WTC11 (cell line): ENCODE results near the gene TMEM11. TPM values are rescaled to one million over a fixed set of nuclear protein-coding genes. Genes with fewer than 3 reads are reported as not detected.

ENCODE experiments used
- ATAC-seq: fragments of 200-7000 bp; cut with Tn5 transposase; 2 replicates; pipeline ENCODE4 v1.10.0; 2021; ENCODE audit warnings: mild to moderate bottlenecking, moderate library complexity
- CTCF ChIA-PET: fragments of 300-600 bp; sonication (Branson Sonifier 250); formaldehyde crosslinking; loops from one replicate; lab custom pipeline; 2021; ENCODE audit warnings: antibody characterized with exemption; lab: Charles Lee
- POLR2A ChIA-PET: fragments of 350-600 bp; sonication (Branson Sonifier 250); formaldehyde crosslinking; loops from one replicate; lab custom pipeline; 2021; ENCODE audit warnings: antibody characterized with exemption; lab: Charles Lee
- DNase-seq: peaks from one replicate; pipeline ENCODE4 v3.0.0; 2021; ENCODE audit warnings: low spot score
- H3K27ac Mint-ChIP-seq: 2 replicates; pipeline ENCODE4 v1.8.0; 2021; ENCODE audit warnings: mixed read lengths
- H3K27me3 Mint-ChIP-seq: 2 replicates; pipeline ENCODE4 v1.8.0; 2021; ENCODE audit warnings: low read depth, mild to moderate bottlenecking, moderate library complexity, mixed read lengths
- H3K36me3 Mint-ChIP-seq: 2 replicates; pipeline ENCODE4 v1.8.0; 2021; ENCODE audit warnings: mixed read lengths
- H3K4me1 Mint-ChIP-seq: 2 replicates; pipeline ENCODE4 v1.8.0; 2022; ENCODE audit warnings: mixed read lengths
- H3K4me3 Mint-ChIP-seq: 2 replicates; pipeline ENCODE4 v1.8.0; 2021; ENCODE audit warnings: mild to moderate bottlenecking, moderate library complexity, mixed read lengths
- H3K9me3 Mint-ChIP-seq: 2 replicates; pipeline ENCODE4 v1.8.0; 2021; ENCODE audit warnings: mixed read lengths
- CBFB ChIP-seq: sonication (generic); formaldehyde crosslinking; IDR thresholded peaks from 2 replicates; pipeline ENCODE4 v1.8.1; 2022; ENCODE audit warnings: mild to moderate bottlenecking, low read depth, missing genetic modification reagents
- CREB1 ChIP-seq: sonication (generic); formaldehyde crosslinking; IDR thresholded peaks from 2 replicates; pipeline ENCODE4 v1.8.0; 2023; ENCODE audit warnings: mild to moderate bottlenecking, missing genetic modification reagents
- ELF4 ChIP-seq: sonication (generic); formaldehyde crosslinking; IDR thresholded peaks from 2 replicates; pipeline ENCODE4 v1.8.1; 2022; ENCODE audit warnings: low read depth, mild to moderate bottlenecking, moderate library complexity, missing genetic modification reagents
- ESRRA ChIP-seq: sonication (generic); formaldehyde crosslinking; IDR thresholded peaks from 2 replicates; pipeline ENCODE4 v1.8.1; 2022; ENCODE audit warnings: mild to moderate bottlenecking, missing genetic modification reagents, borderline replicate concordance
- FOXK1 ChIP-seq: sonication (generic); formaldehyde crosslinking; IDR thresholded peaks from 2 replicates; pipeline ENCODE4 v1.8.0; 2022; ENCODE audit warnings: mild to moderate bottlenecking, moderate library complexity, missing genetic modification reagents
- GABPB1 ChIP-seq: sonication (generic); formaldehyde crosslinking; IDR thresholded peaks from 2 replicates; pipeline ENCODE4 v1.8.1; 2023; ENCODE audit warnings: mild to moderate bottlenecking, missing genetic modification reagents
- GRHL2 ChIP-seq: fragments of 250-450 bp; sonication (Bioruptor Pico); IDR thresholded peaks from 2 replicates; pipeline ENCODE4 v1.8.0; 2022; ENCODE audit warnings: mild to moderate bottlenecking, moderate library complexity; ENCODE audit not compliant: insufficient replicate concordance, severe bottlenecking
- GTF2I ChIP-seq: fragments of 250-450 bp; sonication (Bioruptor Pico); conservative IDR thresholded peaks from 2 replicates; pipeline ENCODE4 v1.4.0; 2021; ENCODE audit warnings: mild to moderate bottlenecking
- JUN ChIP-seq: sonication (generic); formaldehyde crosslinking; IDR thresholded peaks from 2 replicates; pipeline ENCODE4 v1.8.0; 2023; ENCODE audit warnings: mild to moderate bottlenecking, missing genetic modification reagents
- KAT7 ChIP-seq: sonication (generic); formaldehyde crosslinking; IDR thresholded peaks from 2 replicates; pipeline ENCODE4 v1.8.1; 2023; ENCODE audit warnings: missing genetic modification reagents, mild to moderate bottlenecking, borderline replicate concordance
- MYBL2 ChIP-seq: sonication (generic); formaldehyde crosslinking; IDR thresholded peaks from 2 replicates; pipeline ENCODE4 v1.8.1; 2023; ENCODE audit warnings: mild to moderate bottlenecking, moderate library complexity, missing genetic modification reagents
- NFATC4 ChIP-seq: fragments of 250-450 bp; sonication (Bioruptor Pico); IDR thresholded peaks from 2 replicates; pipeline ENCODE4 v1.9.0; 2021; ENCODE audit warnings: mild to moderate bottlenecking
- NFE2L1 ChIP-seq: sonication (generic); formaldehyde crosslinking; IDR thresholded peaks from 2 replicates; pipeline ENCODE4 v1.8.1; 2023; ENCODE audit warnings: missing genetic modification reagents
- NR1H2 ChIP-seq: sonication (generic); formaldehyde crosslinking; IDR thresholded peaks from 2 replicates; pipeline ENCODE4 v1.9.0; 2021; ENCODE audit warnings: mild to moderate bottlenecking, moderate library complexity, missing genetic modification reagents
- NR3C1 ChIP-seq: sonication (generic); formaldehyde crosslinking; conservative IDR thresholded peaks from 2 replicates; pipeline ENCODE4 v1.8.1; 2023; ENCODE audit warnings: low read depth, mild to moderate bottlenecking, missing genetic modification reagents
- OVOL2 ChIP-seq: fragments of 250-450 bp; sonication (Bioruptor Pico); IDR thresholded peaks from 2 replicates; pipeline ENCODE4 v1.9.0; 2021; ENCODE audit warnings: mild to moderate bottlenecking, borderline replicate concordance
- PRDM15 ChIP-seq: sonication (generic); formaldehyde crosslinking; IDR thresholded peaks from 2 replicates; pipeline ENCODE4 v1.8.0; 2022; ENCODE audit warnings: missing genetic modification reagents
- RELA ChIP-seq: sonication (generic); formaldehyde crosslinking; IDR thresholded peaks from 2 replicates; pipeline ENCODE4 v1.8.1; 2022; ENCODE audit warnings: missing genetic modification reagents, mild to moderate bottlenecking, borderline replicate concordance
- SP1 ChIP-seq: sonication (generic); formaldehyde crosslinking; conservative IDR thresholded peaks from 2 replicates; pipeline ENCODE4 v1.8.1; 2022; ENCODE audit warnings: missing genetic modification reagents
- TP53 ChIP-seq: sonication (generic); formaldehyde crosslinking; IDR thresholded peaks from 2 replicates; pipeline ENCODE4 v1.8.1; 2023; ENCODE audit warnings: mild to moderate bottlenecking, missing genetic modification reagents
- ZNF121 ChIP-seq: sonication (generic); formaldehyde crosslinking; IDR thresholded peaks from 2 replicates; pipeline ENCODE4 v1.8.0; 2023; ENCODE audit warnings: missing genetic modification reagents
- ZNF232 ChIP-seq: sonication (generic); formaldehyde crosslinking; IDR thresholded peaks from 2 replicates; pipeline ENCODE4 v1.8.0; 2022; ENCODE audit warnings: mild to moderate bottlenecking, missing genetic modification reagents
- ZNF671 ChIP-seq: fragments of 250-450 bp; sonication (Bioruptor Pico); IDR thresholded peaks from 2 replicates; pipeline ENCODE4 v1.8.0; 2021; ENCODE audit warnings: mild to moderate bottlenecking
- total RNA-seq: library from RNA; stranded (reverse); gene quantifications from 3 replicates; pipeline ENCODE4 v1.2.3, GENCODE V29; 2021
- TF ChIP-seq, protein P1 (sequence below): fragments of 250-450 bp; sonication (Bioruptor Pico); IDR thresholded peaks from 2 replicates; pipeline ENCODE4 v1.9.0; 2021; ENCODE audit warnings: mild to moderate bottlenecking
- TF ChIP-seq, protein P2 (sequence below): sonication (generic); formaldehyde crosslinking; IDR thresholded peaks from 2 replicates; pipeline ENCODE4 v1.8.1; 2022; ENCODE audit warnings: missing genetic modification reagents, borderline replicate concordance
- TF ChIP-seq, protein P3 (sequence below): sonication (generic); formaldehyde crosslinking; IDR thresholded peaks from 2 replicates; pipeline ENCODE4 v1.8.1; 2023; ENCODE audit warnings: mild to moderate bottlenecking, missing genetic modification reagents, moderate library complexity
- TF ChIP-seq, protein P4 (sequence below): sonication (generic); formaldehyde crosslinking; IDR thresholded peaks from 2 replicates; pipeline ENCODE4 v1.8.0; 2023; ENCODE audit warnings: missing genetic modification reagents

Gene TMEM11
- total RNA-seq, 1 experiment from 2014 or later = 37.0 TPM

DNA sequence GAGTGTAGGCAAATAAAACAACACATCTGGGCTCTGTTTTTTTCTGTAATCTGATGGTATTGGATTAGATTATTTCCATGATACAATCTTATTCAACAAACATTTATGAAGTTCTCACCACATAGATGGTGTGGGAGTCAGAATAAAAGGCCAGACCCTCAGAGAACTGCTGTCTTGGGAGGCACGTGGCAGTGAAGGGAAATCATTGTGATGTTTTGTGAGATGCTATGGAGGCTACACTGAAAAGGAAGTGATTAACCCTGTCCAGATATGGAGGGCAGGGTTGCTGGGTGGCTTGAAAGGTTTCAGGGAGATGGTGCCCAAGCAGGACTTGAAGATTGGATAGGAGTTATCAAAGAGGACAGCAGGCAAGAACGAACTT lies 51.6 kb downstream of the TMEM11 start (continued):
- no peak for TF ChIP-seq GABPB1 (CRISPR knock-in tag)
- TF ChIP-seq, protein P1, sequence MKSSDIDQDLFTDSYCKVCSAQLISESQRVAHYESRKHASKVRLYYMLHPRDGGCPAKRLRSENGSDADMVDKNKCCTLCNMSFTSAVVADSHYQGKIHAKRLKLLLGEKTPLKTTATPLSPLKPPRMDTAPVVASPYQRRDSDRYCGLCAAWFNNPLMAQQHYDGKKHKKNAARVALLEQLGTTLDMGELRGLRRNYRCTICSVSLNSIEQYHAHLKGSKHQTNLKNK = no peak
- TF ChIP-seq NFATC4 (CRISPR knock-in tag) = no peak
- no peak for TF ChIP-seq ZNF121
- TF ChIP-seq KAT7 (CRISPR knock-in tag) = no peak
- TF ChIP-seq ELF4 (CRISPR knock-in tag) = no peak
- TF ChIP-seq GTF2I (CRISPR knock-in tag) = no peak
- TF ChIP-seq FOXK1 = no peak
- TF ChIP-seq, all 79 proteins: peak for 0

DNA sequence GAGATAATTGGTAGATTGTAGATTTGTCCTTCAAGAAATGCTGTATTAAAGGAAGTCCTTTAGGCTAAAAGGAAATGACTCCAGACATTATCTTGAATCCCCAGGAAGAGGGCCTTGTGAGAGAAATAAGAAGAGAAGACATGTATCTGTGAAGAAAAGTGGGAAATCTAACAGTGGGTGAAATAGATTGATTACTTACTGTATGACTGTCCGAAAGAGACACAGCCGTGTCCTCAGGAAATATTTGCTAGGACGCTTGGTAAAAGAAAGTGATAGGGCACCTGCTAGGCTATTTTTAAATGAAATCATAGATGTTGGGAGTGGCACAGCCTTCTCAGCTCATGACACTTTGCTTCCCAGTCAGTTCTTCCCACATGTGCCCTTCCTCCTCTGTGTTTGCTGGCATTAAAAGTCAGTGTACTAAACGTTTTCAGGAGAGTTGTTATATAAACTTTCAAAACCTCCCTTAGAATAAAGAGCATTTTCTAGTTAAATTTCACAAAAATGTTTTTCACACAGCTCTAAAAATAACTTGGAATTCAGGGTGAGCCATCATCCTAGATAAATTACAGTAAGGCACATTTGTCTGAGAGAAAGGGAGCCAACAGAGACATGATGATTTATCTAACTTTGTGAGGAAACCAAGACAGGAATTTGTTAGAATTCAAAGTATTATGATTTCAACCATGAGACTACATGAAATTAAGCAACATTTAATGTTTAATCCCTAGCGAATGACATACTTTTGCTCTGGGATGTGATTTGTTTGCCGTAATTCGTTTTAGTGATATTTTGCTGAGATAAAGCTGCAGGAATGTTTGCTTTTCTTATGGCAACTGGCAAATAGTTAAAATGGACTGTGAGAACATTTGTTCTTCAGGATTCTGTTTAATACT lies 52.2 kb downstream of the TMEM11 start:
- no peaks in the 10 kb centered on the region for H3K9me3 Mint-ChIP-seq
- H3K27ac Mint-ChIP-seq = no peak overlapping the region
- H3K4me1 Mint-ChIP-seq = no peaks in the 10 kb centered on the region
- no peaks in the 10 kb centered on the region for H3K36me3 Mint-ChIP-seq
- ChIA-PET CTCF (no interaction called here), POLR2A (no interaction called here)
- TF ChIP-seq RELA (no peak), TP53 (CRISPR knock-in tag) (no peak), JUN (CRISPR knock-in tag) (no peak), CREB1 (CRISPR knock-in tag) (no peak), ESRRA (no peak), CBFB (no peak), GRHL2 (CRISPR knock-in tag) (no peak), NR1H2 (CRISPR knock-in tag) (no peak), ELF4 (CRISPR knock-in tag) (no peak), ZNF232 (CRISPR knock-in tag) (no peak), NFATC4 (CRISPR knock-in tag) (no peak)
- TF ChIP-seq, protein P2, sequence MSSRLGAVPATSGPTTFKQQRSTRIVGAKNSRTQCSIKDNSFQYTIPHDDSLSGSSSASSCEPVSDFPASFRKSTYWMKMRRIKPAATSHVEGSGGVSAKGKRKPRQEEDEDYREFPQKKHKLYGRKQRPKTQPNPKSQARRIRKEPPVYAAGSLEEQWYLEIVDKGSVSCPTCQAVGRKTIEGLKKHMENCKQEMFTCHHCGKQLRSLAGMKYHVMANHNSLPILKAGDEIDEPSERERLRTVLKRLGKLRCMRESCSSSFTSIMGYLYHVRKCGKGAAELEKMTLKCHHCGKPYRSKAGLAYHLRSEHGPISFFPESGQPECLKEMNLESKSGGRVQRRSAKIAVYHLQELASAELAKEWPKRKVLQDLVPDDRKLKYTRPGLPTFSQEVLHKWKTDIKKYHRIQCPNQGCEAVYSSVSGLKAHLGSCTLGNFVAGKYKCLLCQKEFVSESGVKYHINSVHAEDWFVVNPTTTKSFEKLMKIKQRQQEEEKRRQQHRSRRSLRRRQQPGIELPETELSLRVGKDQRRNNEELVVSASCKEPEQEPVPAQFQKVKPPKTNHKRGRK (CRISPR knock-in tag) = no peak
- TF ChIP-seq, protein P3, sequence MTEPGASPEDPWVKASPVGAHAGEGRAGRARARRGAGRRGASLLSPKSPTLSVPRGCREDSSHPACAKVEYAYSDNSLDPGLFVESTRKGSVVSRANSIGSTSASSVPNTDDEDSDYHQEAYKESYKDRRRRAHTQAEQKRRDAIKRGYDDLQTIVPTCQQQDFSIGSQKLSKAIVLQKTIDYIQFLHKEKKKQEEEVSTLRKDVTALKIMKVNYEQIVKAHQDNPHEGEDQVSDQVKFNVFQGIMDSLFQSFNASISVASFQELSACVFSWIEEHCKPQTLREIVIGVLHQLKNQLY (CRISPR knock-in tag) = no peak
- TF ChIP-seq, protein P4, sequence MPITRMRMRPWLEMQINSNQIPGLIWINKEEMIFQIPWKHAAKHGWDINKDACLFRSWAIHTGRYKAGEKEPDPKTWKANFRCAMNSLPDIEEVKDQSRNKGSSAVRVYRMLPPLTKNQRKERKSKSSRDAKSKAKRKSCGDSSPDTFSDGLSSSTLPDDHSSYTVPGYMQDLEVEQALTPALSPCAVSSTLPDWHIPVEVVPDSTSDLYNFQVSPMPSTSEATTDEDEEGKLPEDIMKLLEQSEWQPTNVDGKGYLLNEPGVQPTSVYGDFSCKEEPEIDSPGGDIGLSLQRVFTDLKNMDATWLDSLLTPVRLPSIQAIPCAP (CRISPR knock-in tag) = no peak
- ATAC-seq (no peak), DNase-seq (no peak)
- no peaks in the 10 kb centered on the region for H3K27me3 Mint-ChIP-seq
- no peak overlapping the region for H3K4me3 Mint-ChIP-seq

DNA sequence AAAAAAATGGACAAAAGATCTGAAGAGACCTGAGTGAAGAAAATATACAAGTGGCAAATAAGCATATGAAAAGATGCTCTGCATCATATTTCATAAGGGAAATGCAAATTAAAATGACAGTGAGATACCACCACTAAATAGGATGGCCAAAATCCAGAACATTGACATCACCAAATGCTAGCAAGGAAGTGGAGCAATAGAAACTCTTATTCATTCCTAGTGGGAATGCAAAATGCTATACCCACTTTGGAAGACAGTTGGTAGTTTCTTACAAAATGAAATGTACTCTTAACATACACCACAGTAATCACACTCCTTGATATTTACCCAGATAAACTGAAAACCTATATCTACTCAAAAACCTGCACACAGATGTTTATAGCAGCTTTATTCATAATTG lies 53.6 kb downstream of the TMEM11 start:
- Mint-ChIP-seq H3K27ac (no peak overlapping the region), H3K27me3 (no peaks in the 10 kb centered on the region), H3K4me1 (no peaks in the 10 kb centered on the region), H3K4me3 (no peak overlapping the region), H3K9me3 (peaks cover 6% of the 10 kb centered on the region), H3K36me3 (no peaks in the 10 kb centered on the region)
- ATAC-seq (no peak), DNase-seq (no peak)
- POLR2A ChIA-PET = no interaction called here
- CTCF ChIA-PET = no interaction called here
- no peak for TF ChIP-seq NR3C1 (CRISPR knock-in tag)
- no peak for TF ChIP-seq PRDM15 (CRISPR knock-in tag)
- TF ChIP-seq MYBL2 (CRISPR knock-in tag) = no peak
- no peak for TF ChIP-seq NFE2L1 (CRISPR knock-in tag)
- TF ChIP-seq OVOL2 = no peak
- TF ChIP-seq SP1 (CRISPR knock-in tag) = no peak
- TF ChIP-seq ZNF671 (CRISPR knock-in tag) = no peak
- no peak for TF ChIP-seq GABPB1 (CRISPR knock-in tag)
